C4-2B (cell line): ENCODE measurements around the gene PRR36.

Experiments used
- H3K27ac ChIP-seq: fragments of 450-650 bp; 2 replicates; pipeline ENCODE4 v1.5.1; 2017
- ZFX ChIP-seq: fragments of 450-650 bp; IDR thresholded peaks from 2 replicates; pipeline ENCODE4 v1.6.1; 2017
- TF ChIP-seq, protein P1 (sequence below): fragments of 450-650 bp; conservative IDR thresholded peaks from 2 replicates; pipeline ENCODE4 v1.5.1; 2017; ENCODE audit warnings: mild to moderate bottlenecking

PRR36 gene

DNA sequence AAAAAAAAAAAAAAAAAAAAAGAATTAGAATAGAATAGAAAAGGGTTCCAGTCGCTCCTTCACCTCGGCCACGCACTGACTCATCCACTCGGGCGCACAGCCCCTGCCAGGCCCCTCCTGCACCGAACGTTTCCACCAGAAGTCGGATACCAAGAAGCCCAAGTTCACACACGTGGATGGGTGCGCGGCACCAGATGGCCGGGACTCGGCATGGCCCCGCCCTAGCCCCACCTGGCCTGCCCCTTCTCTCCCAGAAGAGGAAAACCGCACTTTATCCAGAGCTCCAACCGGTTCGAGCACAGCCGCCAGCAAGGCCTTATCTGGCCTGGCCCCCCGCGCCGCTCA, 5.9 kb downstream of the PRR36 start:
- TF ChIP-seq, protein P1, sequence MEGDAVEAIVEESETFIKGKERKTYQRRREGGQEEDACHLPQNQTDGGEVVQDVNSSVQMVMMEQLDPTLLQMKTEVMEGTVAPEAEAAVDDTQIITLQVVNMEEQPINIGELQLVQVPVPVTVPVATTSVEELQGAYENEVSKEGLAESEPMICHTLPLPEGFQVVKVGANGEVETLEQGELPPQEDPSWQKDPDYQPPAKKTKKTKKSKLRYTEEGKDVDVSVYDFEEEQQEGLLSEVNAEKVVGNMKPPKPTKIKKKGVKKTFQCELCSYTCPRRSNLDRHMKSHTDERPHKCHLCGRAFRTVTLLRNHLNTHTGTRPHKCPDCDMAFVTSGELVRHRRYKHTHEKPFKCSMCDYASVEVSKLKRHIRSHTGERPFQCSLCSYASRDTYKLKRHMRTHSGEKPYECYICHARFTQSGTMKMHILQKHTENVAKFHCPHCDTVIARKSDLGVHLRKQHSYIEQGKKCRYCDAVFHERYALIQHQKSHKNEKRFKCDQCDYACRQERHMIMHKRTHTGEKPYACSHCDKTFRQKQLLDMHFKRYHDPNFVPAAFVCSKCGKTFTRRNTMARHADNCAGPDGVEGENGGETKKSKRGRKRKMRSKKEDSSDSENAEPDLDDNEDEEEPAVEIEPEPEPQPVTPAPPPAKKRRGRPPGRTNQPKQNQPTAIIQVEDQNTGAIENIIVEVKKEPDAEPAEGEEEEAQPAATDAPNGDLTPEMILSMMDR, result no peak
- TF ChIP-seq ZFX, result no peak
- H3K27ac ChIP-seq, result peak overlapping the region; percentile 65

DNA sequence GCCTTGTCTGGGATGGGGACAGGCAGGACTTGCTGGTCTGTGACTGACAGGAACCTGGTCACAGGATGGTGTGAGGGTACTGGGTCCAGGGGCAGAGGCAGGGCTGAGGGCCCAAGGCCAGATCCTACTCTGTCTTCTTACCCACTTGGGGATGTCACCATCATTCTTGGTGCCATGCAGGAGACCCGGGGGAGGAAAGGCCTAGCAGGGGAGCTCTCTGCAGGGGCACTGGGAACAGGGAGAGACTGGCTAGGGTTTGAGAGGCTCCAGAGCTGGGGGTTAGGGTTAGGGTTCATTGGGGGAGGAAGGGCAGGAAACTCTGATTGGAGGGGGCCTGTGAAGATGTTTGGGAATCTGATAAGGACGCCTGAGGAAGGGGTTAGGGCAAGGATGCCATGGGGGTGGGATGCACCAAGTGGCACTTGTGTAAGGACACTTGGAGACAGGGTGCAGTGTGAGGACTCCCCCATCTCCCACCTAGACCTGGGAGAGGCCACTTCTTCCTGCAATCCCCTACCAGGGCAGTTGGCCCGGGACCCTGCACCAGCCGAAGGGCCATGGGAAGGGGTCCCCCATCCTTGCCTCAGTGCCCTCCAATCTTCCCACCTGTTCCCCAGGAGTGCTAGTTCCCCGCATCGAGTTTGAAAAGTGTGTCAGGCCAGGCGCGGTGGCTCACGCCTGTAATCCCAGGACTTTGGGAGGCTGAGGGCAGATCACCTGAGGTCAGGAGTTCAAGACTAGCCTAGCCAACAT, 6.9 kb downstream of the PRR36 start:
- no peak for TF ChIP-seq ZFX
- TF ChIP-seq, protein P1, result no peak
- H3K27ac ChIP-seq, result no peak overlapping the region

DNA sequence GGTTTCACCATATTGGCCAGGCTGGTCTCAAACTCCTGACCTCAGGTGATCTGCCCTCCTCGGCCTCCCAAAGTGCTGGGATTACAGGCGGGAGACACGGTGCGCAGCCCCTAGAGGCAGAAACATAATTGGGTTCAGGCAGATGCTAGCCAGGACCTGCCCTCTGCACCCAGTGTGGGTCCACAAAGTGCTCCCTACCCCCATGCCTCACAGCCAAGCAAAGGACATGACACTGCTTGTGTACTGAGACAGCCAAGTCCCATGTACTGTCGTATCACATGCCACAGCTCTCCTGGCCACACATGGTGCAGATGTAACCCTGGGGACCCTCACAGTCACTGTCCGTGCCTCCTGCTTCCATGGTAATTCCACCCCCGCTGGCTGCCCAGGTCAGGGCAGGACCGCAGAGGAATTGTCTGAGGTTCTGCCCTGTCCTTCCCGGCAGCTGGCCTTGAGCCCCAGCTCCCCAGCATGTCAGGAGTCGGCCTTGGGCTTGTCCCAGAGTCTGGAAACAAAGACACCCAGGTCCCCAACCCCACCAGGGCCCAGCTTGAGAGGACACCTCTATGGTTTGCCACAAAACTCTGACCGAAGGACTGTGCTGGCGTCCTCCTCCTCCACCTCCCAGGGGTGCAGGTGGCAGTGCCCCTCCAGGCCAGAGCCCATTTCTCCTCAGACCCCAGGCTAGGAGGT, 7.6 kb downstream of the PRR36 start:
- TF ChIP-seq, protein P1, result no peak
- no peak for TF ChIP-seq ZFX
- no peak overlapping the region for H3K27ac ChIP-seq

DNA sequence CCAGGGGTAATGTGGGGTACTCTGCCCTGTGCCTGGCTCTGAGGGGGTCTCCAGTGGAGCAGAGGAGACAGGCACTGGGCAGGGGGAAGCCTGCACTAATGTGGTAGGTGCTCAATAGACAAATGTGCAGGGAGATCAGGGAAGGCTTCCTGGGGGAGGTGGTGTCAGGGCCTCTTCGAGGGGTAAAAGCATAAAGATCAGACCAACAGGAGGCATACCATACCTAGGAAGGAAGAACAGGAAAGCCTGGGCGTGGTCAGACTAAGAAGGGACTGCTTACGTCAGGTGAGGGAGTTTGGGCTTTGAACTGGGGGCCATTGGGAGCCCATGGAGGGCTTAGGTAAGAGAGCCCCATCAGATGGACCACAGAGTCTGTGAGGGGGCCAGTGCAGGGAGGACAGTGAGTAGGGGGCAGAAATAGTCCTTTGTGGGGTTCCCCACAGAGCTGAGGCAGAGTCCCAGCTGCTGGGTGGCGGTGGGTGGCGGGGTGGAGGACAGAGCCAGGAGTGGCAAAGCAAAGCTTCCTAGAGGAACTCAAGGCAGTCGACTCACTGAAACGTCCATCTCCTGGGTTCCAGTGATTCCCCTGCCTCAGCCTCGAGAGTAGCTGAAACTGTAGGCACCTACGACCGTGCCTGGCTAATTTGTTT, 8.8 kb downstream of the PRR36 start:
- no peak for TF ChIP-seq ZFX
- TF ChIP-seq, protein P1, result no peak
- no peak overlapping the region for H3K27ac ChIP-seq

DNA sequence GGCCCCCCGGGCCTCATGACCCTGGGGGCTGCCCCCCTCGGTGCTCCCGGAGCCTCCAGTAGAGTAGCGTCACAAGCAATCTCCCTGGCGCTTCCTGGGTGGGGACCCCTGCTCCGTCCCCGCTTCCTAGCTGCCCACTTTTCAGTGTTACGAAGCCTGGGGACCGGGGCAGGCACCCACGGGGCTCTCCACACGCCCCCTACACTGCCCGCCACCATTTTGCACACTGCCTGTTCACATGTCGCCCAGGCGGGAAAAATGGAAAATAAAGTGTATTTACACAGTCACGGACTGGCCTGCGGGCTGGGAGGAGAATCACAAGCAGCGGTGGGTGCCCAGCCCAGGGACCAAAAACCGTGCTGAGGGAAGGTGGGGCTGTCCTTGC, 9.5 kb downstream of the PRR36 start:
- TF ChIP-seq, protein P1, result no peak
- no peak for TF ChIP-seq ZFX

DNA sequence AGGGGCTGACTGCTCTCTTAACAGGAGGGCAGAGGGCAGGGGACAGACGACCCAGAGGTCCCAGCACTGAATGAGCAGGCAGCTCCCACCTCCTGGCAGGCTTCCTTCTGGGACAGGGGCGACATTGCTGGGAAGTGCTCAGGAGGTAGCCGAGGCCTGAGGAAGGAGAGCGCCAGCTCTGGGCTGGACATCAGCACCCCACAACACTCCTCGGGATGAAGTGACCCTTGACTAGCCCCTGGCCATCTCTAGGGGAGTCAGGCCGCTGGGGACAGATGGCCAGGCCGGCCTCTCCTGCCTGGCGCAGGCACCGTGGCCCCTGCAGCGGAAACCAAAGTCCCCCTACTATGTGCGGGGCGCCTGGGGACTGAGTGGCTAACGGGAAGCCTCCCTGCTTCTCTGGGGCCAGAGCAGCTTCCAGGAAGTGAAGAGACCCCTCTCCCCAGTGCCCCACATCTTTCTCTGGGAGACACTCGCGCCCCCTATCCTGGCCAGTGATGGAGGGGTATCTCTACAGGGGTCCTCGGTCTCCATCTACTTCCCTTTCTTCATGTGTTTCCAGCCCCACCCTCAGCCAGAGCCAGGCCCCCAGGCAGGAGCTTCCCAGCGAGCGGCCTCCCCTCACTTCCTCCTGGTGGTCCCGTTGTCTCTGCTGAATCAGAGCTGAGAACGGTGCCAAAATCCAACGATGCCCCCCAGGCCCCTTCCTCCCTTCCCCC, 10.1 kb downstream of the PRR36 start:
- no peak for TF ChIP-seq ZFX
- TF ChIP-seq, protein P1, result no peak
- no peak overlapping the region for H3K27ac ChIP-seq

More for the DNA sequence above, 9.5 kb downstream of the PRR36 start:
- H3K27ac ChIP-seq, result no peak overlapping the region
